ENCODE results near the gene PPIL1. TPM values are rescaled to one million over a fixed set of nuclear protein-coding genes. Genes with fewer than 3 reads are reported as not detected.
"Not testable (repeated sequence)": the region's sequence is repeated elsewhere in the genome, so short reads cannot be mapped to it uniquely, and the experiment has no call there.

The PPIL1 gene
- total RNA-seq, 2 donors from 2014 or later, result 12.0 to 12.9 TPM

DNA sequence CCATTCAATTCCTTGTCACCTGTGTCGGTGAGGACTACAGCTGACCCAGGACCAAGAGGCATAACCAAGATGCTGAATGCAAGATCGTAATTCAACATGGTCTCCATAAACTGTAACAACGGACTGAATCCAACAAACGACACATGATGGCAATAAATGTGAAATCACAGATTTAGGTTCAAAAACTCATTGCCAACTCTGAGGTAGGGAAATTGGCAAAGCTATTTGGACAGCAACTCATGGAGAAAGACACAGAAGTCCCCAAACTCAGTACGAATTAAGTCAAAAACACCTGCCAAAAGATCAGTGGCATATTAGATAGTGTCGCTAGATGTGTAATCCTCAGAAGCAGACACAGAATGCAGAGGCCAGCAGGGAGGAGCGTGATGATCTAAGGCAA lies 60.4 kb downstream of the PPIL1 start:
- TF ChIP-seq CTCF (IDR thresholded peaks at IDR 0.05), result no peak
- DNase-seq (ENCODE audit: low spot score) (no peak), ATAC-seq (ENCODE audit: insufficient number of reproducible peaks, low FRiP score, low read depth) (no peak)
- peaks cover 0 to 6% of the 10 kb centered on the region in 2 donors for H3K4me1 ChIP-seq (ENCODE audit: control insufficient read depth in 1 of 2, low read depth in 2 of 2)
- H3K27ac ChIP-seq, result no peak overlapping the region
- no peaks in the 10 kb centered on the region for H3K9me3 ChIP-seq
- H3K36me3 ChIP-seq, result no peaks in the 10 kb centered on the region
- H3K27me3 ChIP-seq (replicated peaks; ENCODE audit: insufficient read depth), result no peaks in the 10 kb centered on the region
- no peak overlapping the region for H3K4me3 ChIP-seq

GRCh38 chr6:36813526-36813925 lies 61.1 kb downstream of the PPIL1 start:
- Histone ChIP-seq H3K9me3 (no peaks in the 10 kb centered on the region), H3K27me3 (replicated peaks; ENCODE audit: insufficient read depth) (no peaks in the 10 kb centered on the region), H3K4me1 (ENCODE audit: control insufficient read depth in 1 of 2, low read depth in 2 of 2) (peaks cover 0 to 1% of the 10 kb centered on the region in 2 donors), H3K36me3 (no peaks in the 10 kb centered on the region), H3K4me3 (no peak overlapping the region), H3K27ac (no peak overlapping the region)
- DNase-seq (ENCODE audit: low spot score), result no peak
- TF ChIP-seq CTCF (IDR thresholded peaks at IDR 0.05), result no peak
- no peak for ATAC-seq (ENCODE audit: insufficient number of reproducible peaks, low FRiP score, low read depth)

GRCh38 chr6:36813047-36813446 lies 61.6 kb downstream of the PPIL1 start:
- not testable (repeated sequence) for ATAC-seq (ENCODE audit: insufficient number of reproducible peaks, low FRiP score, low read depth); H3K27me3 ChIP-seq (replicated peaks; ENCODE audit: insufficient read depth); H3K4me3 ChIP-seq; H3K27ac ChIP-seq; H3K4me1 ChIP-seq (ENCODE audit: control insufficient read depth in 1 of 2, low read depth in 2 of 2); DNase-seq (ENCODE audit: low spot score); H3K9me3 ChIP-seq; H3K36me3 ChIP-seq

GRCh38 chr6:36809941-36810803 lies 64.4 kb downstream of the PPIL1 start:
- no peaks in the 10 kb centered on the region for H3K9me3 ChIP-seq
- no peak overlapping the region for H3K27ac ChIP-seq
- no peaks in the 10 kb centered on the region for H3K36me3 ChIP-seq
- H3K4me1 ChIP-seq (ENCODE audit: control insufficient read depth in 1 of 2, low read depth in 2 of 2), result no peaks in the 10 kb centered on the region
- DNase-seq (ENCODE audit: low spot score) (no peak), ATAC-seq (ENCODE audit: insufficient number of reproducible peaks, low FRiP score, low read depth) (no peak)
- no peaks in the 10 kb centered on the region for H3K27me3 ChIP-seq (replicated peaks; ENCODE audit: insufficient read depth)
- TF ChIP-seq CTCF (IDR thresholded peaks at IDR 0.05), result no peak
- H3K4me3 ChIP-seq, result no peak overlapping the region

DNA sequence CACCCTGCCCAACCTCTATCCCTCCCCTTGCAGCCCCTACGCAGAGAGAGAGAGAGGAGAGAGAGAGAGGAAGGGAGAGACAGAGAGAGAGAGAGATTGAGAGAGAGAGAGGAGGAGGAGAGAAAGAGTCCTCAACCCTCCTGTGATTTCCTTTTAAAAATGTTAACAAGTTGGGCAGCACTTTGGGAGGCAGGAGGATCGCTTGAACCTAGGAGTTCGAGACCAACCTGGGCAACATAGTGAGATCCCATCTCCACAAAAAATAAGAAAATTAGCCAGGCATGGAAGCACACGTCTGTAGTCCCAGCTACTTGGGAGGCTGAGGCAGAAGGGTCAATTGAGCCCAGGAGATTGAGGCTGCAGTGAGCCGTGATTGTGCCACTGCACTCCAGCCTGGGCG lies 65.4 kb downstream of the PPIL1 start:
- no peak for ATAC-seq (ENCODE audit: insufficient number of reproducible peaks, low FRiP score, low read depth)
- Histone ChIP-seq H3K27ac (no peak overlapping the region), H3K4me1 (ENCODE audit: control insufficient read depth in 1 of 2, low read depth in 2 of 2) (no peaks in the 10 kb centered on the region), H3K9me3 (no peaks in the 10 kb centered on the region), H3K36me3 (no peaks in the 10 kb centered on the region), H3K4me3 (no peak overlapping the region), H3K27me3 (replicated peaks; ENCODE audit: insufficient read depth) (no peaks in the 10 kb centered on the region)
- no peak for TF ChIP-seq CTCF (IDR thresholded peaks at IDR 0.05)
- no peak for DNase-seq (ENCODE audit: low spot score)
